Suprapubic skin (tissue), 4 donors: Measurements from ENCODE around the gene SORT1. TPM values are rescaled to one million over a fixed set of nuclear protein-coding genes. Genes with fewer than 3 reads are reported as not detected.

ENCODE experiments used
- DNase-seq, 2 donors: peaks; one replicate each; pipeline ENCODE4 v3.0.0-alpha.2; 2019; ENCODE audit warnings: low spot score in 2 of 2
- H3K27ac ChIP-seq: fragments of 200-600 bp; sonication (generic); one replicate; pipeline ENCODE4 v1.5.1; 2019
- H3K27me3 ChIP-seq: fragments of 200-600 bp; sonication (generic); one replicate; pipeline ENCODE4 v1.5.1; 2019
- H3K36me3 ChIP-seq: fragments of 200-600 bp; sonication (generic); one replicate; pipeline ENCODE4 v1.5.1; 2019
- H3K4me1 ChIP-seq: fragments of 200-600 bp; sonication (generic); one replicate; pipeline ENCODE4 v1.5.1; 2019
- H3K4me3 ChIP-seq: fragments of 200-600 bp; sonication (generic); one replicate; pipeline ENCODE4 v1.5.1; 2019; ENCODE audit warnings: mild to moderate bottlenecking
- H3K9me3 ChIP-seq: fragments of 200-600 bp; sonication (generic); one replicate; pipeline ENCODE4 v1.5.1; 2019
- CTCF ChIP-seq, 2 donors: fragments of 200-600 bp in 1 of 2; fragments of 450-650 bp in 1 of 2; sonication (generic) in 1 of 2; IDR thresholded peaks; one replicate each; pipeline ENCODE4 v1.5.1; 2016 to 2019; ENCODE audit warnings: antibody characterized with exemption in 2 of 2, mild to moderate bottlenecking in 1 of 2, moderate library complexity in 1 of 2
- EP300 ChIP-seq: sonication (generic); formaldehyde crosslinking; IDR thresholded peaks from one replicate; pipeline ENCODE4 v1.6.1; 2017; ENCODE audit warnings: antibody characterized with exemption
- POLR2A ChIP-seq, 2 donors: fragments of 450-650 bp; IDR thresholded peaks; one replicate each; pipeline ENCODE4 v1.6.1; 2017; ENCODE audit warnings: antibody characterized with exemption in 2 of 2, mild to moderate bottlenecking in 2 of 2, moderate library complexity in 2 of 2
- POLR2AphosphoS5 ChIP-seq, 3 donors: sonication (generic); formaldehyde crosslinking; IDR thresholded peaks; one replicate each; pipeline ENCODE4 v1.6.1; 2017; ENCODE audit warnings: antibody characterized with exemption in 3 of 3
- WGBS: methylation state at CpG from one replicate; pipeline ENCODE4 v1.1.5; 2018; 5-methylcytosine and 5-hydroxymethylcytosine counted together
- total RNA-seq, 4 donors: library from RNA; depleted of rRNA; stranded (reverse); fragments of >200 nt; gene quantifications; one replicate each; pipeline ENCODE4 v1.1.0, GENCODE V29; 2016

The SORT1 gene
- total RNA-seq, 4 donors from 2014 or later, result 27.8 to 52.7 (median 34.5) TPM

GRCh38 chr1:109338608-109339007 is 59.1 kb downstream of the SORT1 start:
- Histone ChIP-seq H3K27ac (no peak overlapping the region), H3K4me1 (no peaks in the 10 kb centered on the region), H3K9me3 (no peaks in the 10 kb centered on the region), H3K27me3 (no peaks in the 10 kb centered on the region), H3K4me3 (no peak overlapping the region), H3K36me3 (peaks cover 57% of the 10 kb centered on the region)
- 98% methylated on average over 3 of the region's 3 CpGs for WGBS
- DNase-seq, result no peak
- TF ChIP-seq POLR2A (IDR thresholded peaks at IDR 0.05), result no peak
- TF ChIP-seq POLR2AphosphoS5 (IDR thresholded peaks at IDR 0.05), result no peak
- no peak for TF ChIP-seq CTCF (IDR thresholded peaks at IDR 0.05)
- no peak for TF ChIP-seq EP300

- peaks cover 59% of the 10 kb centered on the region for H3K36me3 ChIP-seq
Observed at GRCh38 chr1:109338091-109338490, 59.6 kb downstream of the SORT1 start.

GRCh38 chr1:109335091-109335490 is 62.6 kb downstream of the SORT1 start:
- WGBS, result 81% methylated on average over 4 of the region's 4 CpGs
- Histone ChIP-seq H3K27me3 (no peaks in the 10 kb centered on the region), H3K4me1 (no peaks in the 10 kb centered on the region), H3K36me3 (peaks cover 58% of the 10 kb centered on the region), H3K9me3 (peaks cover 4% of the 10 kb centered on the region), H3K4me3 (no peak overlapping the region), H3K27ac (no peak overlapping the region)
- no peak for DNase-seq
- TF ChIP-seq EP300 (no peak), CTCF (IDR thresholded peaks at IDR 0.05) (no peak), POLR2AphosphoS5 (IDR thresholded peaks at IDR 0.05) (no peak), POLR2A (IDR thresholded peaks at IDR 0.05) (no peak)

More at GRCh38 chr1:109338091-109338490, 59.6 kb downstream of the SORT1 start:
- Histone ChIP-seq H3K27me3 (no peaks in the 10 kb centered on the region), H3K4me1 (no peaks in the 10 kb centered on the region), H3K9me3 (no peaks in the 10 kb centered on the region), H3K27ac (no peak overlapping the region), H3K4me3 (no peak overlapping the region)
- no peak for DNase-seq
- TF ChIP-seq POLR2AphosphoS5 (IDR thresholded peaks at IDR 0.05), result no peak
- TF ChIP-seq CTCF (IDR thresholded peaks at IDR 0.05), result no peak
- no peak for TF ChIP-seq EP300
- TF ChIP-seq POLR2A (IDR thresholded peaks at IDR 0.05), result no peak
- WGBS, result 94% methylated on average over 6 of the region's 6 CpGs

- Histone ChIP-seq H3K27me3 (no peaks in the 10 kb centered on the region), H3K9me3 (peaks cover 4% of the 10 kb centered on the region), H3K4me1 (no peaks in the 10 kb centered on the region), H3K4me3 (no peak overlapping the region), H3K36me3 (peaks cover 41% of the 10 kb centered on the region), H3K27ac (no peak overlapping the region)
- no peak for DNase-seq
- TF ChIP-seq EP300, result no peak
- TF ChIP-seq POLR2A (IDR thresholded peaks at IDR 0.05), result no peak
- no peak for TF ChIP-seq CTCF (IDR thresholded peaks at IDR 0.05)
- no peak for TF ChIP-seq POLR2AphosphoS5 (IDR thresholded peaks at IDR 0.05)
Observed at GRCh38 chr1:109331113-109331512, 66.6 kb downstream of the SORT1 start.

- H3K9me3 ChIP-seq, result peaks cover 4% of the 10 kb centered on the region
- TF ChIP-seq POLR2A (IDR thresholded peaks at IDR 0.05), result no peak
- no peak for TF ChIP-seq CTCF (IDR thresholded peaks at IDR 0.05)
- TF ChIP-seq POLR2AphosphoS5 (IDR thresholded peaks at IDR 0.05), result no peak
- TF ChIP-seq EP300, result no peak
- no peaks in the 10 kb centered on the region for H3K4me1 ChIP-seq
- H3K27ac ChIP-seq, result no peak overlapping the region
- WGBS, result 71% methylated on average over 5 of the region's 5 CpGs
- no peaks in the 10 kb centered on the region for H3K27me3 ChIP-seq
- H3K4me3 ChIP-seq, result no peak overlapping the region
- DNase-seq, result no peak
- H3K36me3 ChIP-seq, result peaks cover 39% of the 10 kb centered on the region
Observed at GRCh38 chr1:109327285-109327684, 70.4 kb downstream of the SORT1 start.
